AG04450 (cell line): Measurements from ENCODE around the gene CCSER2. TPM values are rescaled to one million over a fixed set of nuclear protein-coding genes. Genes with fewer than 3 reads are reported as not detected.

Experiments
- CTCF ChIA-PET: fragments of 300-600, 350-600 bp; formaldehyde crosslinking; extraction: SDS; loops from one replicate; lab custom pipeline; 2022; ENCODE audit warnings: antibody characterized with exemption, inconsistent platforms; lab: Charles Lee
- POLR2A ChIA-PET: fragments of 350-600 bp; formaldehyde crosslinking; extraction: SDS; loops from one replicate; lab custom pipeline; 2021; ENCODE audit warnings: antibody characterized with exemption, inconsistent platforms; lab: Yijun Ruan, JAX
- DNase-seq: peaks from one replicate; pipeline ENCODE4 v3.0.0-alpha.2; 2011; ENCODE audit warnings: low read depth, low spot score
- H3K27ac ChIP-seq: one replicate; pipeline ENCODE4 v1.5.1; 2012; ENCODE audit warnings: low read depth, low read length, control low read depth
- H3K27me3 ChIP-seq: one replicate; pipeline ENCODE4 v1.6.0; 2012; ENCODE audit warnings: low read length; ENCODE audit not compliant: control insufficient read depth, insufficient read depth
- H3K4me3 ChIP-seq: 2 replicates; pipeline ENCODE4 v1.5.1; 2011; ENCODE audit warnings: mild to moderate bottlenecking, low read depth, low read length, control low read depth
- H3K9me3 ChIP-seq: 2 replicates; pipeline ENCODE4 v1.5.1; 2012; ENCODE audit warnings: low read length; ENCODE audit not compliant: control insufficient read depth, insufficient read depth
- polyA plus RNA-seq: library from polyadenylated mRNA; depleted of rRNA; stranded (reverse); fragments of >200 nt; gene quantifications from 2 replicates; pipeline ENCODE4 v1.2.3, GENCODE V29; 2011
- TF ChIP-seq, protein P1 (sequence below): IDR thresholded peaks from 2 replicates; pipeline ENCODE4 v1.5.1; 2011; ENCODE audit warnings: low read depth, low read length, control low read depth, inconsistent platforms

Gene CCSER2
- polyA plus RNA-seq, 1 experiment, result 51.0 TPM

DNA sequence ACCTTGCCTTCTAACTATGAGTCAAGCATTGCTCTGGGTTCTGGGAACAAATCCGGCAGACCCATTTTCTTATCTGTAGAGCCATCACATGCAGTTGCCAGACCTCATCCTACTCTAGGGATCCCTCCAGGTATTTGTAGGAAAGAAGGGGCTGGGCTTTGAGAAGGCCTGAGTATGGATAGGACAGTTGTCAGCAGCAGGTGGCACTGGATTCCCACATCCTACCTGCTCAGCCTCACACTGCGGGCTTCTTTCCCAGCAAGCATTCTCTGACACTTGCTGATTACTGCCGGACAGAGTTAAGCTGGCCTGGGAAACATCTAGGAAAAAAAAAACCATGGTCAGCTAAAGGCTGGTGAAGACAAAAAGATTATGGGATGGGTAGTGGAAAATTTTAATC is 224.1 kb downstream of the CCSER2 start:
- H3K27ac ChIP-seq, result no peak overlapping the region
- CTCF ChIA-PET, result interaction anchor here (0.6 to 1.4 kb wide), 2 partner anchors 12 to 565 kb away, joined by 3 to 4 read pairs; no protein-coding TSS in a partner anchor
- DNase-seq, result no peak
- H3K9me3 ChIP-seq, result no peaks in the 10 kb centered on the region
- POLR2A ChIA-PET, result no interaction called here
- H3K4me3 ChIP-seq, result no peak overlapping the region
- peaks cover 3% of the 10 kb centered on the region for H3K27me3 ChIP-seq
- TF ChIP-seq, protein P1, sequence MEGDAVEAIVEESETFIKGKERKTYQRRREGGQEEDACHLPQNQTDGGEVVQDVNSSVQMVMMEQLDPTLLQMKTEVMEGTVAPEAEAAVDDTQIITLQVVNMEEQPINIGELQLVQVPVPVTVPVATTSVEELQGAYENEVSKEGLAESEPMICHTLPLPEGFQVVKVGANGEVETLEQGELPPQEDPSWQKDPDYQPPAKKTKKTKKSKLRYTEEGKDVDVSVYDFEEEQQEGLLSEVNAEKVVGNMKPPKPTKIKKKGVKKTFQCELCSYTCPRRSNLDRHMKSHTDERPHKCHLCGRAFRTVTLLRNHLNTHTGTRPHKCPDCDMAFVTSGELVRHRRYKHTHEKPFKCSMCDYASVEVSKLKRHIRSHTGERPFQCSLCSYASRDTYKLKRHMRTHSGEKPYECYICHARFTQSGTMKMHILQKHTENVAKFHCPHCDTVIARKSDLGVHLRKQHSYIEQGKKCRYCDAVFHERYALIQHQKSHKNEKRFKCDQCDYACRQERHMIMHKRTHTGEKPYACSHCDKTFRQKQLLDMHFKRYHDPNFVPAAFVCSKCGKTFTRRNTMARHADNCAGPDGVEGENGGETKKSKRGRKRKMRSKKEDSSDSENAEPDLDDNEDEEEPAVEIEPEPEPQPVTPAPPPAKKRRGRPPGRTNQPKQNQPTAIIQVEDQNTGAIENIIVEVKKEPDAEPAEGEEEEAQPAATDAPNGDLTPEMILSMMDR, result no peak

DNA sequence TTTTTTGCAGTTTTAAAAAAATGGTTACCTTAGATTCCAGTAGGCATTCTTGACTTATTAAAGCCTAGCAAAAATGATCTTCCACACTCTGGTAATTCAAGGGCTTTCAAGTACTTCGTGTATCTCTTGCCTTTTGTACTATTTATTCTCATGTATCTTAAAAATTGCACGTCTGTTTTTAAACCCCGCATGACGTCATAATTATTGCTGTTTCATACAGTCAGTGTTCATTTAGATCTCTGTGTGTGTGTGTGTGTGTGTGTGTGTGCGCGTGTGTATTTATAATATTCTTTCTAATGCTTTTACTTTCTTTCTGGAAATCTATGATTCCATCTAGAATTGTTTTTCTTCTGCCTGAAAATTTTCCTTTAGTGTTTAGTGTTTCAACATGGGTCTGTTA is 234.2 kb downstream of the CCSER2 start:
- TF ChIP-seq, protein P1, result no peak
- no peak for DNase-seq
- Histone ChIP-seq H3K9me3 (no peaks in the 10 kb centered on the region), H3K27ac (no peak overlapping the region), H3K4me3 (no peak overlapping the region), H3K27me3 (no peaks in the 10 kb centered on the region)
- CTCF ChIA-PET, result interaction anchor here (0.5 kb wide), 1 partner anchor 529 kb away, joined by 4 read pairs; no protein-coding TSS in a partner anchor
- POLR2A ChIA-PET, result no interaction called here

DNA sequence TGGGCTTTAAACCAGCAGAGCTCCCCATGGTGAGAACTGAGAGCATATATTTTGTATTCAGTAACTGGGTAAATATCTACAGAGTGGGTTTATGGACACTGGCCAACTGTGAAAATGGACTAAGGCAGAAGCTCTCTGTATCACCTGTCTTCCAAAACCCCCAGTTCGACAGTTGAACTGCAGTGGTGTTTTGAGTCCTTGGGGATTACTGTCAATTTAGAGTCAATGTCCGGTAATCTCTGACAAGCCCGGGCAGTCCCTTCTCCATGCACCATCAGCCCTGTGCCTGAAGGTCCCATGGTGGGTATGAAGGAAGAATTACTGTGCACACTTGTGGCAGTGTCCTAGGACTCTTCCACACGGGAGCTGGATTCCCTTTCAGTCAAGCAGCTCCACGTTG is 235.0 kb downstream of the CCSER2 start:
- Histone ChIP-seq H3K27me3 (no peaks in the 10 kb centered on the region), H3K4me3 (no peak overlapping the region), H3K9me3 (no peaks in the 10 kb centered on the region), H3K27ac (no peak overlapping the region)
- TF ChIP-seq, protein P1, result no peak
- ChIA-PET POLR2A (no interaction called here), CTCF (interaction anchor here (0.5 kb wide), 1 partner anchor 528 kb away, joined by 4 read pairs; no protein-coding TSS in a partner anchor)
- DNase-seq, result no peak

DNA sequence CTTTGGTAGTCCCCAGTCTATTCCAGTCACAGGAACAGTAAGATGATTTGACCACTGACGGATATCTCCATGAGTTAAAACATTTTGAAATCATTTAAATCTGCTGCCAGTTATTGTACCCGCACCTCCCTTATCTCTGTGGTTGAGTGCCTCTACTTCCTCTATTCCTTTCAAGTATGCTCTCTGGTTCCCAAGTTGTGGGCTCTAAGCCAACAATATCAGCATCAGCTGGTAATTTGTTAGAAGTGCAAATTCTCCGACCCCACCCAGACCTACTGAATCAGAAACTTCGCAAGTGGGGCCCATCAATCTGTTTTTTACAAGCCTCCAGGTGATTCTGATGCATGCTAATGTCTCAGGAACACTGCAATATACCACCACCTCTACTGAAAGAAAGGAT is 235.5 kb downstream of the CCSER2 start:
- Histone ChIP-seq H3K4me3 (no peak overlapping the region), H3K9me3 (no peaks in the 10 kb centered on the region), H3K27me3 (no peaks in the 10 kb centered on the region), H3K27ac (no peak overlapping the region)
- TF ChIP-seq, protein P1, result no peak
- no peak for DNase-seq
- CTCF ChIA-PET, result no interaction called here
- POLR2A ChIA-PET, result no interaction called here

DNA sequence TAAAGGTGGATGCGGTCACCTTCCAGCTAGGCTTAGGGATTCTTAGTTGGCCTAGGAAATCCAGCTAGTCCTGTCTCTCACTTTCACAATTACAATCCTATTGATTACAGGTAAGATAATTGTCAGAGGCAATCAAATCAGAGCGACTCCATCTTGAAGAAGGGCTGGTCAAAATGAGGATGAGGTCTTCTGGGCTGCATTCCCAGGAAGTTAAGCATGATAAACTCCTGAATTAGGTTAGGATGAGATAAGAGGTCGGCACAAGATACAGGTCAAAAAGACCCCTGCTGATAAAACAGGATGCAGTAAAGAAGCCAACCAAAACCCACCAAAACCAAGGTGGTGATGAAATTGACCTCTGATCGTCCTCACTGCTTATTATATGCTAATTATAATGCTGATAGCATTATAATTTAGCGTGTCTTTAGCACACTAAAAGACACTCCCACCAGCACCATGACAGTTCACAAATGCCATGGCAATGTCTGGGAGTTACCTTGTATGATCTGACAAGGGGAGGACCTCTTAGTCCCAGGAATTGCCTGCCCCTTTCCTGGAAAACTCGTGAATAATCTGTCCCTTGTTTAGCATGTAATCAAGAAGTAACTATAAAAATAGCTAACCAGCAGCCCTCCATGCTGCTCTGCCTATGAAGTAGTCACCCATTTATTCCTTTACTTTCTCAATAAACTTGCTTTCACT is 237.6 kb downstream of the CCSER2 start:
- CTCF ChIA-PET, result no interaction called here
- POLR2A ChIA-PET, result no interaction called here
- no peak overlapping the region for H3K27ac ChIP-seq
- H3K27me3 ChIP-seq, result no peaks in the 10 kb centered on the region
- TF ChIP-seq, protein P1, result no peak
- H3K4me3 ChIP-seq, result no peak overlapping the region
- peaks cover 3% of the 10 kb centered on the region; the same call in 1 of the 2 replicates for H3K9me3 ChIP-seq
- no peak for DNase-seq
